Stimulated activated CD8-positive, alpha-beta memory T cell treated with anti-CD3 and anti-CD28 coated beads, Interleukin-2, amount 100 ng/mL, for 1 hour (primary cell): ENCODE measurements around the gene DAAM2.

Experiments used
- DNase-seq, 2 donors: peaks; one replicate each; pipeline ENCODE4 v3.0.0-alpha.2; 2020; ENCODE audit warnings: low read depth in 2 of 2

Gene DAAM2

DNA sequence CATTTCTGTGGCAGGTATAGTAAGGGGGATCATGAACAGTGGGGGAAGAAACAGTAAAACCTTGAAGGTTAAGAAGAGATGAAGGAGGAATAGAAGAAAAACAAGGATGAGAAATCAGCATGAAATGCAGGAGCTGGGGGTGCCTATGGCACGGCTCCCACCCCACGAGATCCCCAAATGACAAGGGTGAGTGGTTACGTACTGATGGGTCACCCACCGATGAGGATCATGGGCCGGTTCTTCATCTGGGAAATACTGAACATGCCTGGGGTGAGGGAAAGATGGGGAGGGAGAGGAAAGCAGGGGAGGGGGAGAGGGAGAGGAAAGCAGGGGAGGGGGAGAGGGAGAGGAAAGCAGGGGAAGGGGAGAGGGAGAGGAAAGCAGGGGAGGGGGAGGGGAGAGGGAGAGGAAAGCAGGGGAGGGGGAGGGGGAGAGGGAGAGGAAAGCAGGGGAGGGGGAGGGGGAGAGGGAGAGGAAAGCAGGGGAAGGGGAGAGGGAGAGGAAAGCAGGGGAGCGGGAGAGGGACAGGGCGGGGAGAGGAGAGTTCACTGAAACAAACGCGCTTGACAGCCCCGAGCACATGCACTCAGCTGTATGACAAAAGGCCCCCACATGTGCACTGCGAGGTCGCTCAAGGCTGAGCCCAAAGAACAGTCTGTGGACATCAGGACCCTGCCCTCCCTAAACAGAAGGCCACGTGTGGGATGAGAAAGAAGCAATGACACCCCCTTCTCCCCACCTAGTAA lies 116.8 kb downstream of the DAAM2 start:
- no peak for DNase-seq

DNA sequence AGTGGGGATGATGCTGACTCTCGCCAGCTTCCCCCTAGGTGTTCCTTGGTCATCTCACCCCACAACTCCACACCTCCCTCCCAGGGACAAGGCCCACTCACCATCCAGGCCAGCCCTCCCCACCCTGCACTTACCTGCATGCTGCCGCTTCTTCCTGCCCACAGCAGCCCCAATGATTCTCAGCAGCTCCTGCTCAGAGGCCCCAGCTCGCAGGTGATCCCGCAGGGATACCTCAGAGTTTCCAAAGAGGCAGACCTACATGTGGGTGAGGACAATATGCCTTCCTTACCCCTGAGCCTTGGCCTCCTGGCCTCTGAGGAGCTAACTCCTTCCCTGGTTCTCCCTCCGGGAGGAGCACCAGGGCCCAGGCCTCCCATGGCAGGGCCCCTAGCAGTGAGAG lies 117.5 kb downstream of the DAAM2 start:
- DNase-seq = no peak

- no peak for DNase-seq
Observed at GRCh38 chr6:39910164-39910563, 118.0 kb downstream of the DAAM2 start.

- DNase-seq = no peak
Observed at GRCh38 chr6:39910744-39911143, 118.6 kb downstream of the DAAM2 start.

DNA sequence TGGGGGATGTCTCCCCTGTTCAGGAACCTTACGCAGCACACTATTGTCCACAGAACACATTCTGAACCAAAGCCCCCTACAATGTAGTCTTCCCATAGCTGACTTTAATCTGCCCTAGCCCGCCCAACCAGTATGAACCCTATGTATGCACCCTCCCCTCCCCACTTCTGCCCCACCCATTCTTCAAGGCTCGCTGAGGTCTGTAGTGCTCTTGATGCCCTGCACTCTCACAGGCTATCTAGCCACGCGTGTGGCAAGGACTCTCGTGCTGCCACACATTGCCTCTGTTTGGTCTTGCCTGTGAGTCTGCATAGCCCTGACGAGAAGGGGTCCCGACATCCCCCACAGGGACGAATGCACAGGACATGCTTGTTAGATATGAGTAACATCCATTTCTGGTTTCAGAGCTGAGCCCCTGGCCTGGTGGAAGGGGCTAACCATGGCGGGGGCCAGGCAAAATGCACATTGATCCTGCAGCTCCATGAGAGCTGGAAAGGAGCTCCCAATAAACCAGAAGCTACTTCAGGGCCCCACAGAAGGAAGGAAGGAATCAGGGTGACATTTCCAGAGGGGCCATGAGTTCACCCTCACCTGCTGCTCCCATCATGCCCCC lies 119.4 kb downstream of the DAAM2 start:
- no peak for DNase-seq

- DNase-seq = no peak
Observed at GRCh38 chr6:39912446-39912845, 120.3 kb downstream of the DAAM2 start.

DNA sequence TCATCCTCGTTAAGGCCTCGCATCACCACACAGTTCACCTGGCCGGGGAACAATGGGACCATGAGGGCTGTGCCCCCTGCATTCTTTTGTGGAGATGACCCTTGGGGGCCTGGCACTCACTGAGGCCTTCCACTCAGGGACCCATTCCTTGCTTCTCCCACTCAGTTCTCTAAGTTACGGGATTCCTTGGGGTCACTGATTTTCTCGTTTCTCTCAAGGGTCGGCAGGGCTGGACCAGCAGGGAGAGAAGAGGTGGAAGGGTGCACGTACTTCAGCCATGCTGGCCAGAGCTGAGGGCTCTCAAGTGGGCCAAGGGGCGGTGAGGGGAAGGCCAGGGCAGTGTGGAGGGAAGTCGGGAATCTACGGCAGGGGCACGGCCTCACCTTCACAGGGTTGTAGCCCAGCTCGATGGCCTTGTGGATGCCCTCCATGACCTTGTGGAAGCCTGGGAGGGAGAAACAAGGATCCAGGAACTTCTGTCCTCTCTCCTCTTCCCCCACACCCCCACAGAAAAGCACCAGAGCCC lies 121.3 kb downstream of the DAAM2 start:
- DNase-seq = no peak

GRCh38 chr6:39914239-39914638 lies 122.1 kb downstream of the DAAM2 start:
- DNase-seq = no peak

DNA sequence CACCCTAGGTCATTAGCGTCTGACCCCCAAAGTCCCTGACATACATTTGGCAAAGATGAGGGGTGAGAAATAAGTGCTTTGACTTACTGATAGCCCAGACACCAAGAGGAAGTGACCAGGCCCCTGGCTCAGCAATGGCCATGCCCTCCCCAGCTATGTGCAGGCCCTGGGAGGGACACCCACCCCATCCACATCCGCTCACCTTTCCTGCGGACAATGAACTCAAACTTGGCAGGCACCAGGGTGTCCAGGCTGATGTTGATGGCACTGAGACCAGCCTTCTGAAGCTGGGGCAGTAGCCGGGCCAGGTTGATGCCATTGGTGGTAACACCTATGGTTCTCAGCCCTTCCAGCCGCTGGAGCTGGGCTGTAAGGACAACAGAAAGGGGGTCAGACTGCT lies 123.7 kb downstream of the DAAM2 start:
- no peak for DNase-seq

DNA sequence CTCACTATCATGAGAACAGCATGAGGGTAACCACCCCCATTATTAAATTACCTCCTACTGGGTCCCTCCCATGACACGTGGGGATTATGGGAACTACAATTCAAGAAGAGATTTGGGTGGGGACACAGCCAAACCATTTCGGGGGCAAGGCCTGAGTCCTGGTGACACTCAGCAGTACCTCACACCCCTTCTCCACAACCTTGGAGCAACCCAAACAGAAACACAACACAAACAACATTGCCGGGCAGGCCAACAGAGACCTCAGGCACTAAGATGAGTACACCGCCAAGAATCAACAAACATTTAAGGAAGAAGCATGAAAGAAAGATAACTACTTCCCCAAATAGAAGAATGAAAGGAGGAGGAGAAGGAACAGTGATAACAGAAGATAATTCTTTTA lies 125.2 kb downstream of the DAAM2 start:
- DNase-seq = no peak

DNA sequence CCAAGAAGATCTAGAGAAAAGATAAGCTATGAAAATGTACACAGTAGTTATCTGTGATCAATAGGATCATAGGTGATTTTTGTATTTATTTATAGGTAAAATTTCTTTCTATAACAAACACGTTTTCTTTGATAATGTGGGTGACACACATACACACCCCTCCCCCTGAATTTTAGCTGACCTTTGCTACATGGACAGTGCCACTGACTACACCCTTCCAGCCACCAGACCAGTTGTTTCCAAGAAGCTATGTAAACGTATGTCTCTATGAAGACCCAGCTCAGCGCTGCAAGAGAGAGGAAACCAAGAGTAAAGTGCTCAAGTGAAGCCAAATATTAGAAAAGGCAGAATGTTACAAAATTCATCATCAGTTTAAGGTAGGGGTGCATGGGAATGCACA lies 125.8 kb downstream of the DAAM2 start:
- no peak for DNase-seq

GRCh38 chr6:39918831-39919230 lies 126.7 kb downstream of the DAAM2 start:
- DNase-seq = no peak

DNA sequence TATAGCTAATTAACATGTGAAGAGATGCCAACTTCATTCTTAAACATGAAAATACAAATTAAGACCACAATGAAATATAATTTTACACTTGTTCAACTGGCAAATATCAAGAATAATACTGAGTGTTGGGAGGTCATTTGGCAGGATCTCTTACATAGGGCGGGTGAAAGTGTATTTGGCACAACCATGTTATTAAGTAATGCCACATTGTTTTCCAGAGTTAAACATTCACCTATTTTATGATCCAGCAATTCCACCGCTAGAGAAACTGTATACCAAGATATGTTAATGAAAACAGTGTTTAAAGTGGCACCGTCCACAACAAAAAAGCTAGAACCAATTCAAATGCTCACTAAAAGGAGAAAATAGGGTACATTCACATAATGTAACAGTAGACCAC lies 128.0 kb downstream of the DAAM2 start:
- no peak for DNase-seq

DNA sequence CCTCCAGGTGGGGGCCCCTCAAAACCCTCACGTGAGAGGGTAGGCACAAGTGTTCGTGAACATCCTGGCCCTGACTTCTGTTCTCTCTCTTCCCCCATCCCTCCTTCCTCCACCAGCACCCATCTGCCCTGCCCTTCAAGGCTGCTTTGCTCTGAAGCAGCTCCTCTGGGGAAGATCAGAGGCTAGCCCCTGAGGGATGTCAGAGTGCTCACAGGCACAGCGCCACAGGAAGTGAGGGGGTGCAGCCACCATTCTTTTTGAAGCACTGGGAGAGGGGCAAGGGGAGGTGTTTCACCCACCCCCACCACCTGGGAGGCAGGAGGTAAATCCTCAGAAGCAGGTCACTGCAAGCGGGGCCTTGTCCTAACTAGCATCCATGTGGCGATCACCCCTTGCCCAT lies 130.6 kb downstream of the DAAM2 start:
- DNase-seq = no peak

DNA sequence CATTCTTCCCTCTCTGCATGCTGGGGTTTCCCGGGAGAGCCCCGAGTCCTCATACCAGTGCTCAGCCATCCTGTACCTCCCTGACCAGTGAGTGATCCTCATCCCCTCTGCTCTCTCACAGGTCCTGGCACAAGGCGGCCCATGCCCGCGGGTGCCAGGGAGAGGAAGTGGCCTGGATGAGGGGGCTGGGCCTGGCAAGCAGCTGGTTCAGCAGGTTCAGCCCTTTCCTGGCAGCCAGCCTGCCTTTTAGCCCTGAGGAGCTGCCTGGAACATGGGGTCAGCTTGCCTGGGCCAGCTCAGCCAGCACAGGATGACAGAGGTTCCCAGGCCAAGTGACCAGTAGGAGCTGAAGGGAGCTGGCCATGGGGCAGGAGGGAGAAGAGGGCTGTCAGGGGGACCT lies 131.2 kb downstream of the DAAM2 start:
- DNase-seq = no peak

GRCh38 chr6:39923861-39924260 lies 131.7 kb downstream of the DAAM2 start:
- DNase-seq = no peak

DNA sequence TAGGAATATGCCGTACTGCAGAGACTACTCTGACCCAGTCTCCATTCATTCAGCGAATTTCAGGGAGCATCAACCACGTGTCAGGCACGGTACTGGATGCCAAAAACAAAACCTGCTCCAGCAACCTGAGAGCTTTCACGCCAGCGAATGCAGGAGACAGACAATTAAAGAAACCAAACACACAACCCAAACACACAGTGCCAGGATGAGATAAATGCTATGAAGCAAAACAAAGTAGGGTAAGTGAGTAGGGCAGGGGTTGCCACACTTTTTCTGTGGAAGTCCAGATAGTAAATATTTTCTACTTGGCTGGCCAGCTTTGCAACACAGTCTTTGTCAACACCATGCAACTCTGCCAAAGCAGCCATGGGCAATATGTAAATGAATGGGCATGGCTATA lies 132.1 kb downstream of the DAAM2 start:
- no peak for DNase-seq

GRCh38 chr6:39925191-39925930 lies 133.2 kb downstream of the DAAM2 start:
- no peak for DNase-seq

DNA sequence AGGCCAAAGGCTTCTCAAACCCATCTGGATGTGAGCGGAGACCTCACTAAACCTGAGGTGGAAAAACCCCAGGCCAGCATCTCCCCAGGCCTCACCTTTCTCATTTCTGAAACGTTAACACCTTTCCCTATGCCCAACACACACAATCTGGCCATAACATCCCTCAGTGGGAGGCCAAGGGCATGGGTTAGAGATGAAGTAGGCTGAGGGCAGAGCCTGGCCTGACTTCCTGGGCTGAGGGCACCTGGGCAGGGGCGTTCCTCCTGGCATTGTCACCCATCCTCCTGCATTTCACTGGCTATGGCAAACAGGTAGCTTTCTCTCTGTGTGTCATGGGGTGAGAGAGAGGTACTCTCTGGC lies 133.7 kb downstream of the DAAM2 start:
- DNase-seq = no peak

- DNase-seq = no peak
Observed at GRCh38 chr6:39926668-39927067, 134.5 kb downstream of the DAAM2 start.

DNA sequence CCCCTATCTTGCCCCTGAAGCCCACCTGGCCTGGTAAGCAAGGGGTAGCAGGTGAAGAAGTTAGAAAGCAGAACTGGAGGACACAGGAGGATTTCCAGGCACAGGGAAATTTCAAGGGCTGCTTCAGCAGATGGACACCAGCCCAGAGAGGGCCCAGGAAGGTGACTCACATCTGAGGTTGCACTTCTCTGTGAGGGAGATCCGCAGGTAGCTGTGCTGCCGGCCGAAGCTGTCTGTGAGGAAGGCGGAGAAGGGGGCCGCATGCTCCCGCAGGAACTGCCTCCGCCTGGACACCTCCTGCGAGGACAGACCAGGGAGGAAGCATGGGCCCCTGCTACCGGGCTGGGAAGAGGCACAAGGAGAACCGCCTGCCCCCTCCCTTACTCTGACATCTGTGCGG lies 135.0 kb downstream of the DAAM2 start:
- no peak for DNase-seq

- no peak for DNase-seq
Observed at GRCh38 chr6:39929039-39929732, 137.0 kb downstream of the DAAM2 start.
